Activated CD8-positive, alpha-beta T cell treated with anti-CD3 and anti-CD28 coated beads, Interleukin-2, amount 10 ng/mL, durations not matched to agents 7 days and 5 days (primary cell): ENCODE data around the gene AIG1. TPM values are rescaled to one million over a fixed set of nuclear protein-coding genes. Genes with fewer than 3 reads are reported as not detected.
"Not testable (repeated sequence)": the region's sequence is repeated elsewhere in the genome, so short reads cannot be mapped to it uniquely, and the experiment has no call there.

Source experiments
- ATAC-seq: fragments of 150-1000 bp; cut with Tn5 transposase; one replicate; pipeline ENCODE4 v1.10.0; 2021; ENCODE audit warnings: moderate library complexity
- CTCF ChIA-PET: fragments of 350-600 bp; sonication (Branson Sonifier 250); formaldehyde crosslinking; loops from one replicate; lab custom pipeline; 2021; ENCODE audit warnings: antibody characterized with exemption; lab: Charles Lee
- POLR2A ChIA-PET: fragments of 350-600 bp; sonication (Branson Sonifier 250); formaldehyde crosslinking; loops from one replicate; lab custom pipeline; 2021; ENCODE audit warnings: antibody characterized with exemption; lab: Charles Lee
- DNase-seq: peaks from one replicate; pipeline ENCODE4 v3.0.0-alpha.2; 2020
- H3K27ac Mint-ChIP-seq: one replicate; pipeline ENCODE4 v1.8.0; 2021; ENCODE audit warnings: mild to moderate bottlenecking, mixed read lengths
- H3K27me3 Mint-ChIP-seq: one replicate; pipeline ENCODE4 v1.8.0; 2021; ENCODE audit warnings: low read depth, mixed read lengths
- H3K36me3 Mint-ChIP-seq: one replicate; pipeline ENCODE4 v1.8.0; 2021; ENCODE audit warnings: low read depth, mixed read lengths
- H3K4me1 Mint-ChIP-seq: one replicate; pipeline ENCODE4 v1.8.0; 2021; ENCODE audit warnings: low read depth, mixed read lengths
- H3K4me3 Mint-ChIP-seq: one replicate; pipeline ENCODE4 v1.8.0; 2021; ENCODE audit warnings: mild to moderate bottlenecking, mixed read lengths
- H3K9me3 Mint-ChIP-seq: one replicate; pipeline ENCODE4 v1.8.0; 2022; ENCODE audit warnings: mixed read lengths; ENCODE audit not compliant: insufficient read depth
- total RNA-seq, 2 experiments: library from RNA; stranded (reverse); gene quantifications; one replicate each; pipeline ENCODE4 v1.2.3, GENCODE V29; 2021

AIG1 gene
- total RNA-seq, 2 experiments from 2014 or later: 13.0 to 14.2 TPM

- H3K27ac Mint-ChIP-seq, H3K27me3 Mint-ChIP-seq, H3K4me3 Mint-ChIP-seq, DNase-seq, CTCF ChIA-PET, H3K36me3 Mint-ChIP-seq, H3K4me1 Mint-ChIP-seq, ATAC-seq, H3K9me3 Mint-ChIP-seq, POLR2A ChIA-PET: not testable (repeated sequence)
These were observed 185.6 kb downstream of the AIG1 start for GRCh38 chr6:143246166-143246775.

- H3K4me1 Mint-ChIP-seq: no peaks in the 10 kb centered on the region
- H3K27me3 Mint-ChIP-seq: no peaks in the 10 kb centered on the region
- POLR2A ChIA-PET: no interaction called here
- no peaks in the 10 kb centered on the region for H3K9me3 Mint-ChIP-seq
- ATAC-seq (no peak), DNase-seq (no peak)
- CTCF ChIA-PET: no interaction called here
- no peak overlapping the region for H3K27ac Mint-ChIP-seq
- H3K36me3 Mint-ChIP-seq: no peaks in the 10 kb centered on the region
- H3K4me3 Mint-ChIP-seq: no peak overlapping the region
These were observed 186.9 kb downstream of the AIG1 start for GRCh38 chr6:143247586-143247985.

- no peak for ATAC-seq
- Mint-ChIP-seq H3K36me3 (no peaks in the 10 kb centered on the region), H3K4me3 (no peak overlapping the region), H3K9me3 (no peaks in the 10 kb centered on the region), H3K27ac (no peak overlapping the region), H3K4me1 (no peaks in the 10 kb centered on the region), H3K27me3 (no peaks in the 10 kb centered on the region)
- ChIA-PET CTCF (no interaction called here), POLR2A (no interaction called here)
- no peak for DNase-seq
These were observed 187.7 kb downstream of the AIG1 start for GRCh38 chr6:143248359-143248758.

GRCh38 chr6:143251288-143251687, 190.6 kb downstream of the AIG1 start:
- ChIA-PET CTCF (no interaction called here), POLR2A (no interaction called here)
- Mint-ChIP-seq H3K4me3 (no peak overlapping the region), H3K4me1 (no peaks in the 10 kb centered on the region), H3K27ac (no peak overlapping the region), H3K36me3 (no peaks in the 10 kb centered on the region), H3K27me3 (no peaks in the 10 kb centered on the region), H3K9me3 (no peaks in the 10 kb centered on the region)
- ATAC-seq: no peak
- DNase-seq: no peak

GRCh38 chr6:143252961-143253360, 192.3 kb downstream of the AIG1 start:
- no peak for ATAC-seq
- Mint-ChIP-seq H3K4me3 (no peak overlapping the region), H3K27ac (no peak overlapping the region), H3K36me3 (no peaks in the 10 kb centered on the region), H3K9me3 (no peaks in the 10 kb centered on the region), H3K4me1 (no peaks in the 10 kb centered on the region), H3K27me3 (no peaks in the 10 kb centered on the region)
- ChIA-PET POLR2A (no interaction called here), CTCF (no interaction called here)
- DNase-seq: no peak

GRCh38 chr6:143253586-143253985, 192.9 kb downstream of the AIG1 start:
- Mint-ChIP-seq H3K27me3 (no peaks in the 10 kb centered on the region), H3K27ac (no peak overlapping the region), H3K4me1 (no peaks in the 10 kb centered on the region), H3K4me3 (no peak overlapping the region), H3K9me3 (no peaks in the 10 kb centered on the region), H3K36me3 (no peaks in the 10 kb centered on the region)
- no peak for ATAC-seq
- CTCF ChIA-PET: no interaction called here
- DNase-seq: no peak
- POLR2A ChIA-PET: no interaction called here

- Mint-ChIP-seq H3K27me3 (no peaks in the 10 kb centered on the region), H3K36me3 (no peaks in the 10 kb centered on the region), H3K4me1 (no peaks in the 10 kb centered on the region), H3K27ac (no peak overlapping the region), H3K4me3 (no peak overlapping the region), H3K9me3 (no peaks in the 10 kb centered on the region)
- CTCF ChIA-PET: no interaction called here
- no peak for DNase-seq
- POLR2A ChIA-PET: no interaction called here
- ATAC-seq: no peak
These were observed 198.3 kb downstream of the AIG1 start for GRCh38 chr6:143258945-143259344.

- no peaks in the 10 kb centered on the region for H3K9me3 Mint-ChIP-seq
- H3K4me3 Mint-ChIP-seq: no peak overlapping the region
- ATAC-seq: no peak
- no peaks in the 10 kb centered on the region for H3K36me3 Mint-ChIP-seq
- no peak for DNase-seq
- CTCF ChIA-PET: no interaction called here
- no peaks in the 10 kb centered on the region for H3K4me1 Mint-ChIP-seq
- no peak overlapping the region for H3K27ac Mint-ChIP-seq
- POLR2A ChIA-PET: no interaction called here
- H3K27me3 Mint-ChIP-seq: no peaks in the 10 kb centered on the region
These were observed 200.2 kb downstream of the AIG1 start for GRCh38 chr6:143260857-143261256.

- Mint-ChIP-seq H3K27ac (no peak overlapping the region), H3K4me3 (no peak overlapping the region), H3K9me3 (no peaks in the 10 kb centered on the region), H3K27me3 (no peaks in the 10 kb centered on the region), H3K36me3 (no peaks in the 10 kb centered on the region), H3K4me1 (no peaks in the 10 kb centered on the region)
- ATAC-seq (no peak), DNase-seq (no peak)
- CTCF ChIA-PET: no interaction called here
- POLR2A ChIA-PET: no interaction called here
These were observed 201.3 kb downstream of the AIG1 start for GRCh38 chr6:143261899-143262436.

GRCh38 chr6:143262859-143263258, 202.2 kb downstream of the AIG1 start:
- Mint-ChIP-seq H3K4me1 (no peaks in the 10 kb centered on the region), H3K36me3 (no peaks in the 10 kb centered on the region), H3K27me3 (no peaks in the 10 kb centered on the region), H3K4me3 (no peak overlapping the region), H3K9me3 (no peaks in the 10 kb centered on the region), H3K27ac (no peak overlapping the region)
- ChIA-PET CTCF (no interaction called here), POLR2A (no interaction called here)
- DNase-seq (no peak), ATAC-seq (no peak)

GRCh38 chr6:143264379-143264778, 203.7 kb downstream of the AIG1 start:
- Mint-ChIP-seq H3K27ac (no peak overlapping the region), H3K36me3 (no peaks in the 10 kb centered on the region), H3K27me3 (no peaks in the 10 kb centered on the region), H3K4me3 (no peak overlapping the region), H3K4me1 (no peaks in the 10 kb centered on the region), H3K9me3 (no peaks in the 10 kb centered on the region)
- POLR2A ChIA-PET: no interaction called here
- DNase-seq (no peak), ATAC-seq (no peak)
- CTCF ChIA-PET: no interaction called here

GRCh38 chr6:143264986-143265764, 204.5 kb downstream of the AIG1 start:
- no peaks in the 10 kb centered on the region for H3K36me3 Mint-ChIP-seq
- DNase-seq: no peak
- no peak overlapping the region for H3K27ac Mint-ChIP-seq
- ChIA-PET CTCF (no interaction called here), POLR2A (no interaction called here)
- no peak overlapping the region for H3K4me3 Mint-ChIP-seq
- ATAC-seq: no peak
- H3K9me3 Mint-ChIP-seq: no peaks in the 10 kb centered on the region
- H3K27me3 Mint-ChIP-seq: no peaks in the 10 kb centered on the region
- H3K4me1 Mint-ChIP-seq: no peaks in the 10 kb centered on the region
